GM21576 (cell line): Measurements from ENCODE around the gene SNX20.

ENCODE experiments used
- ATAC-seq: cut with Tn5 transposase; IDR thresholded peaks from one replicate; pipeline ENCODE4 v1.9.1; 2021; ENCODE audit warnings: mild to moderate bottlenecking, moderate library complexity; ENCODE audit not compliant: unreplicated experiment

Gene SNX20

GRCh38 chr16:50683689-50684374 lies 2.7 kb upstream of the SNX20 start:
- ATAC-seq = peak; percentile 64

DNA sequence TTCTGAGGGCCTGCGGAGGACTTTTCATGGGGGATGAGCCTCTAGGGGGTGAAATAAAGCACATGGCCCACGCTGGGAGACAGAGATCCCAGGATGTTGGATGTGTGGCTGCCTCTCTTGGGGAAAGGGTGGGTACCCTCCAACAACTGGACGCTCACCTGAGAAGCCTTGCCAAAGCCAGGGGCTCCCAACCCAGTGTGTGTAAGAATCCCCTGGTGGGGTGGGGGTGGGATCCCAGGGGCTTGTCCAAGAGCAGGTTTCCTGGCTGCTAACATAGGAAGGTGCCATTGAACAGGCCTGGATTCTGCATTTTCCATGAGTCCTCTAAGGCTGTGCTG lies 587 bp downstream of the SNX20 start:
- no peak for ATAC-seq

- no peak for ATAC-seq
These were observed 1.2 kb downstream of the SNX20 start for GRCh38 chr16:50679676-50680555.

GRCh38 chr16:50679266-50679665 lies 1.8 kb downstream of the SNX20 start:
- no peak for ATAC-seq

GRCh38 chr16:50678531-50678930 lies 2.6 kb downstream of the SNX20 start:
- ATAC-seq = no peak

- ATAC-seq = no peak
These were observed 3.8 kb downstream of the SNX20 start for GRCh38 chr16:50677351-50677750.

GRCh38 chr16:50676684-50677225 lies 4.4 kb downstream of the SNX20 start:
- ATAC-seq = no peak

- ATAC-seq = no peak
These were observed 5.2 kb downstream of the SNX20 start for GRCh38 chr16:50675686-50676610.

DNA sequence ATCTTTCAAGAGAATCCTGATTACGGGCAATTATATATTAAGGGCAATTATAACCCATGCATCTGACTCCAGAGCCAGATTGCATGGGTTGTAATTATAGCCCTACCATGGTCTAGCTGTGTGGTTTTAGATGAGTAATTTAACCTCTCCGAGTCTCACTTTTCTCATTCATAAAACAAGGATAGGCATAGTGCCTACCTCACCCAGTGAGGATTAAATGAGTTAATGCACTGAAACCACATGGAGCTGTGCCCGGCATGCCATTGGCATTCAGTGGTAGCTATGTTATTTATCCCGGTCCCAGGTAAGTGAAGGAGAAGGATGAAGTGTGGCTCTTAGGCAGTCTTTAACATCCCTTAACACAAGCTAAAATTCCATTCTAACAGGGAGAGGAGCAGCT lies 6.3 kb downstream of the SNX20 start:
- no peak for ATAC-seq

- no peak for ATAC-seq
These were observed 7.4 kb downstream of the SNX20 start for GRCh38 chr16:50673496-50674275.

GRCh38 chr16:50671644-50672260 lies 9.4 kb downstream of the SNX20 start:
- no peak for ATAC-seq

GRCh38 chr16:50670476-50670875 lies 10.6 kb downstream of the SNX20 start:
- ATAC-seq = no peak

DNA sequence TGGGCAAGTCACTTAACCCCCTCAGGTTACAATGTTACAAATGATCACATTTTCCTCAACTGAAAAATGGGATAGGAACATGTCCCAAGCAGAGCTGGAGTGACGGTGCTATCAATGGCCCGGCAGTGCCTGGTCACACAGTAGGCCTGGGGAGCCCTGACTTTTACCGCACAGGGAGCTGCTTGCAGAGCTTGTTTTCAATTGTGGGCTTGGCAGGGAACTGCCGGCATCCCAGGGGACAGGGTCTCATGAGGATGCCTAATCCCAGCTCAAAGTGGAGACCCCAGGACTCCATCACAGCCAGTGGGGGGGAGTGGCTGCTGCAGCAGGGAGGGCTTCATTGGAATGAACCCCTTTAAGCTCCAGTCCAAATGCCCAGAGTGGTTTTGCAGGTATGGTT lies 11.4 kb downstream of the SNX20 start:
- ATAC-seq = no peak

DNA sequence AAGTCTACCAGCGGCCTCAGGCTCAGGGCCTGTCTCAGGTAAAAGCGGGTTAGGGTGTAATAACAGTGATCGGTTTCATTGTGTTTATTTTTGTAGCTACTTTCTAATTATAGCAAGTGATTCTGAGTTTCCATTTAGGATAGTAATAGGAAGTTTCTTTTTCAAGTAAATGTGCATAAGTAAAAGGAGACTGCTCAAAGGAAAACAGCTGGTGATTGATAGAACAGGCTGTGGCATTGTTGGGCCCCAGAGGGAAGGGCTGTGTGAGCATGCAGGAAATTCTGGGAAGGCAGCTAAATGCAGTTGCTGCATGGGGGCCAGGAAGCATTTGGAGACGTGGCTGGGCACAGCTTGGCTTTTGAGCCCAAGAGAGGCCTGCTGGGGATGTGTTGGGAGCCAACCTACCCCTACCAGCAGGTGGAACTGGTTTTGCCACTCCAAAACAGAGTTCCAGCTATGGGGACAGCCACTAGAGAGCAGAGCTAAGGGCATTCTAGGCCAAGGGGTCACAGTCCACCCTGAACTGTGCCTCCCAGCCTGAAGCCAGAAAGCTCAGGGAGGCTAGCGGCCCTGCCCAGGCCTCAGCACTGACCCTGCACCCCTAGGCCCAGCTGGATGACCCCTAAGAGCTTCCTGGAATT lies 12.6 kb downstream of the SNX20 start:
- no peak for ATAC-seq

DNA sequence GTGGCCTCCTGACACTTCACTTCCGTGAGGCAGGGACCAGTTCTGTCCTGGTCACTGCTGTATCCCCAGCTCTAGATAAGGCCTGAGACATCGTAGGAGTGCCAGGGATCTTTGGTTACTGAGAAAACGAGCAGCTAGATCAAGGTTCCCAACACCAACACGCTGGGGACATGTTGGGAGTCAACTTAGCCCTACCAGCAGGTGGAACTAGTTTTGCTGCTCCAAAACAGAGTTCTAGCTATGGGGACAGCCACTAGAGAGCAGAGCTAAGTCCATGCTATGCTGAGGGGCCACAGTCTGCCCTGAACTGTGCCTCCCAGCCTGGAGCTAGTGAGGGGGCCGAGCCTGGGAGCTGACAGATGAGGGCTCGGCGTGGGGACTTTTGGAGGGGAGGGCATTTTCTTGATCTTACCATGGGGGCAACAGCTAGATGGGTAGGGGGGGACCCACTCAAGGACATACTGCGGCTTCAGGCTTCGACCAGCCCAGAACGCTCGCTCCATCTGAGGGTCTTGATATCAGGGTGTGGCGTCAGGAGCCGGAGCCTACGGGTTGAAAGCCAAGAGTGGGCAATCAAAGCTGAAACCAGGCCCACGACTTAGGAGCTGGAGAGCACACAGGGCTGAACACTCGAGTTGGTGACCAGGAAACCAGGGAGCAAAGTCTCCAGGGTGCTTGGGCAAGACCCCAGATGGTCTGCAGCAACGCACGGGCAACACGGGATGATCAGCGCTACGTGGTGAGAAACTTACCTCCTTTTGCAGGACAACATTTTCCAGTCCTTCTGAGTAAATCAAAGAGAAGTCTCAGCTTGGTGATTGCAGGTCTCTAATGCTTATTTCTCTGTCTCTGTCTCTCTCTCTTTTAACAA lies 13.4 kb downstream of the SNX20 start:
- ATAC-seq = no peak

DNA sequence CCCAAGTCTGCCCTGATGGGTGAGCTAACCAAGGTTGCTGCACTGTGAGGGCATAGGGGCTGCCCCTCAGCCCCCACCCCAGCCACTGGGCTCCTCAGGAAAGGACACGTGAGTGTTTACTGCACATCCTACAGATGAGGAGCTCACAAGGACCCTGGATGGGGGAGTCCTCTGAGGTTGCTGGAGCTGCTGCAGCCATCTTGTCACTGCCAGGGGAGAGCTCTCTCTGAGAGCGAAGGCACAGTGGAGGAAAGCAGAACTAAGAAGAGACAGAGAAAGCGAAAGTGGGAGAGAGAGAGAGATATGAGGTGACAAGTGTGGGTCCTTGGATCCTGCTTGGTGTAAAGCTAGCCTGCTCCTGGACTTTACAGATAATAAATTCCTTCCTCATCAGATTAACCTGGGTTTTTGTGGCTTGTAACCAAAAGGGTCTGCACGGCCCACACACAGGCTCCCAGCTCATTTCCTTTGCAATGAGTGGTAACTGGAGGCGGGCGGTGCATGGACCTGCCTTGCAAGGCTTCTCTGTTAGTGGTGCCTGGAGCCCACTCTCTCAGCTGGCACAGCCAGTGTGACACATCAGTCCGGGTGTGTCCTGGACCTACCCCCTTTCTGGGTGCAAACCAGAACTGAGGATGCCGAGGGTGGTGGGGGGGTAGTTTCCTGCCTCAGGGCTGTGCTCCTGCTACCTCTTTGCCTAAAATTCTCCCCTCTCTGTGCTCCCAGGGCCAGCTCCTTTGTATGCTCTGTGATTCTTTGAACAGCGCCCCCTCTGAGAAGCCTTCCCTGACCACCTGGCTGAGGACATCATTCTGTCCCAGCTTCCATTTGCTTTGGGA lies 14.2 kb downstream of the SNX20 start:
- peak; percentile 86 for ATAC-seq

GRCh38 chr16:50665128-50665878 lies 15.8 kb downstream of the SNX20 start:
- no peak for ATAC-seq
